K562 (cell line): ENCODE measurements around the gene DIMT1. TPM values are rescaled to one million over a fixed set of nuclear protein-coding genes. Genes with fewer than 3 reads are reported as not detected.
A peak's percentile ranks its signal among the peaks of the same experiment; 100 is the strongest.

Experiments
- ARID2 ChIP-seq: fragments of 450-650 bp; IDR thresholded peaks from 2 replicates; pipeline ENCODE4 v1.6.1; 2017; ENCODE audit warnings: antibody characterized with exemption, mild to moderate bottlenecking
- CBX3 ChIP-seq, 2 experiments: IDR thresholded peaks; 1 replicate in 1 of 2; 2 replicates in 1 of 2; pipeline ENCODE4 v1.6.1; 2012; ENCODE audit warnings: inconsistent platforms in 2 of 2, low read length in 2 of 2, borderline replicate concordance in 1 of 2, control low read depth in 1 of 2
- DPF2 ChIP-seq: fragments of 450-650 bp; IDR thresholded peaks from 2 replicates; pipeline ENCODE4 v1.6.1; 2016
- EHMT2 ChIP-seq: fragments of 450-650 bp; IDR thresholded peaks from 2 replicates; pipeline ENCODE4 v1.6.1; 2018; ENCODE audit warnings: antibody characterized with exemption
- FIP1L1 ChIP-seq: fragments of 200-400 bp; formaldehyde crosslinking; IDR thresholded peaks from 2 replicates; pipeline ENCODE4 v1.6.1; 2018; ENCODE audit warnings: mild to moderate bottlenecking, low read depth, low read length; ENCODE audit not compliant: poor library complexity, severe bottlenecking
- GABPB1 ChIP-seq: sonication (generic); formaldehyde crosslinking; IDR thresholded peaks from 2 replicates; pipeline ENCODE4 v1.8.0; 2022; ENCODE audit warnings: mild to moderate bottlenecking, missing genetic modification reagents
- GTF2F1 ChIP-seq: IDR thresholded peaks from 2 replicates; pipeline ENCODE4 v1.6.1; 2011; ENCODE audit warnings: low read depth, low read length, improper control_type of control experiment
- HDAC3 ChIP-seq: fragments of 450-650 bp; IDR thresholded peaks from 2 replicates; pipeline ENCODE4 v1.6.1; 2018; ENCODE audit warnings: borderline replicate concordance, mild to moderate bottlenecking, moderate library complexity; ENCODE audit not compliant: partially characterized antibody
- KLF6 ChIP-seq: fragments of 250-450 bp; sonication (Bioruptor Pico); IDR thresholded peaks from 2 replicates; pipeline ENCODE4 v1.4.0; 2020; ENCODE audit warnings: mild to moderate bottlenecking, moderate library complexity, borderline replicate concordance
- NFE2 ChIP-seq: IDR thresholded peaks from 2 replicates; pipeline ENCODE4 v1.6.1; 2014; ENCODE audit warnings: antibody characterized with exemption, low read depth
- PTRF ChIP-seq: fragments of 450-650 bp; IDR thresholded peaks from 2 replicates; pipeline ENCODE4 v1.6.1; 2016; ENCODE audit warnings: mild to moderate bottlenecking, missing genetic modification characterization, missing compliant biosample characterization
- PTTG1 ChIP-seq: fragments of 450-650 bp; IDR thresholded peaks from 2 replicates; pipeline ENCODE4 v1.6.1; 2016; ENCODE audit warnings: low read depth, mild to moderate bottlenecking, missing genetic modification characterization, missing compliant biosample characterization
- SAFB2 ChIP-seq: fragments of 200-400 bp; formaldehyde crosslinking; IDR thresholded peaks from 2 replicates; pipeline ENCODE4 v1.6.1; 2018; ENCODE audit warnings: borderline replicate concordance, low read length, low read depth, moderate library complexity; ENCODE audit not compliant: severe bottlenecking
- SIN3A ChIP-seq, 2 experiments: fragments of 150-350 bp in 1 of 2; IDR thresholded peaks; 2 replicates each; pipeline ENCODE4 v1.6.1; 2011 to 2016; ENCODE audit warnings: borderline replicate concordance in 2 of 2, low read depth in 2 of 2, low read length in 2 of 2, mild to moderate bottlenecking in 2 of 2, moderate library complexity in 2 of 2; ENCODE audit not compliant: control insufficient read depth in 1 of 2
- SNRNP70 ChIP-seq: fragments of 200-400 bp; formaldehyde crosslinking; optimal IDR thresholded peaks from 2 replicates; pipeline ENCODE3; 2017; ENCODE audit warnings: low read depth, low read length
- TAF15 ChIP-seq: fragments of 200-400 bp; formaldehyde crosslinking; IDR thresholded peaks from 2 replicates; pipeline ENCODE4 v1.6.1; 2017; ENCODE audit warnings: mild to moderate bottlenecking, low read depth, low read length, moderate library complexity
- ZBTB1 ChIP-seq: sonication (generic); formaldehyde crosslinking; IDR thresholded peaks from 2 replicates; pipeline ENCODE4 v1.8.1; 2023; ENCODE audit warnings: missing genetic modification reagents, low read depth, mild to moderate bottlenecking, borderline replicate concordance
- ZNF778 ChIP-seq: fragments of 450-650 bp; formaldehyde crosslinking; IDR thresholded peaks from 2 replicates; pipeline ENCODE4 v1.4.0; 2020; ENCODE audit warnings: mild to moderate bottlenecking, moderate library complexity
- polyA plus RNA-seq, 8 experiments: library from polyadenylated mRNA; depleted of rRNA in 4 of 8; stranded (reverse) in 5 of 8; unstranded in 3 of 8; fragments of >200 nt; fragmentation: Nextera tagmentation in 2 of 8; fragmentation: Illumina TruSeq in 1 of 8; extraction: Ambion mirVana in 2 of 8; extraction: Trizol in 1 of 8; gene quantifications; 2 replicates each; pipeline versions ENCODE4 v1.2.1 to v1.2.3, GENCODE V29; 2011 to 2014; ENCODE audit warnings: inconsistent platforms in 1 of 8, missing spikeins in 1 of 8
- total RNA-seq, 7 experiments: library from RNA; depleted of rRNA in 6 of 7; stranded (reverse); fragments of >200 nt in 6 of 7; fragmentation: Illumina TruSeq in 2 of 7; extraction: Trizol in 2 of 7; gene quantifications; 2 replicates each; pipeline versions ENCODE4 v1.2.1 to v1.2.3, GENCODE V29; 2011 to 2021; ENCODE audit warnings: low replicate concordance in 1 of 7
- TF ChIP-seq, protein P1 (sequence below): sonication (generic); formaldehyde crosslinking; IDR thresholded peaks from 2 replicates; pipeline ENCODE4 v1.8.1; 2023; ENCODE audit warnings: mild to moderate bottlenecking, missing genetic modification reagents, moderate library complexity
- TF ChIP-seq, protein P2 (sequence below): fragments of 250-450 bp; sonication (Bioruptor Pico); IDR thresholded peaks from 2 replicates; pipeline ENCODE4 v1.8.0; 2021; ENCODE audit warnings: borderline replicate concordance, mild to moderate bottlenecking, moderate library complexity; ENCODE audit not compliant: poor library complexity, severe bottlenecking
- TF ChIP-seq, protein P3 (sequence below): fragments of 450-650 bp; IDR thresholded peaks from 2 replicates; pipeline ENCODE4 v1.6.1; 2017; ENCODE audit warnings: mild to moderate bottlenecking, moderate library complexity

DIMT1 gene
- total and polyA plus RNA-seq, 9 of the 15 experiments (the other 6 are each of a cell fraction or from before 2014, with no cell fraction given): 28.9 to 85.3 (median 54.1) TPM

DNA sequence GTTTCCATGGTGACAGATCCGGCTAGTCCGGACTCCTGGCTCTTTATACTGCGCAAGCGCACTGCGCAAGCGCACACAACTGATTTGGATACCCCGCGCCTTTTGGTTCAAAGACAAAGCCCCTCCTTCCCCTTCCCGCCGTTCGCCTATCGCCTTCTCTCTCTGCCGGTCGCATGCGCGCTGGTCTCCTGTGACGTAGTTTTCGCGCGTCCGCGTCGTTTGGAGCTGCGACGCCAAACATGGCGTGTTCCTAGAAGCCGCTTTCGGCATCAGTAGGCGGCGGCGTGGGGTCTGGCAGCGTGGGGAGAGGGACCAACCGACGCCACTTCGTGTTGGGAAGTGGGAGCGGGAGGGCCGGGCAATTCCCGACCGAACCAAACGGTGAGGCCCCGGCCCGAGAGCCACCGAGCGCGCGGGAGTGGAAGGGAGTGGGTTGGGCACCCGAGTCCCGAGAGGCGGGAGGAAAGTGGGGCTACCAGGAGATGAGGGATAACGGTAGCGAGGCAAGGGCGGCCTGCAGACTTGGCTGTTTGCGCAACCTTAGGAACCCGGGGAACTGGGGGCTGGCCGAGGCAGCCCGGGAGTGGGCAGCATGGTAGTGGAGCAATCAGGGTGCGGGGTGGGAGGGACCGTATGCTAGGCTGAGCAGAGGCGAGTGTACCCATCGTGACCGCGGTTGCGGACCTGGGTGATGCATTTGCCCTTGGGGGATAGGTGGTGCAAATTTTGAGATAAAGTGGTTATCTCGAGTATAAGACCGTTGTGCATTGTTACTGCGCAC lies 9.0 kb upstream of the DIMT1 start, which contains the start of gene IPO11 (continued):
- no peak for TF ChIP-seq GTF2F1
- no peak for TF ChIP-seq SAFB2
- TF ChIP-seq, protein P1, sequence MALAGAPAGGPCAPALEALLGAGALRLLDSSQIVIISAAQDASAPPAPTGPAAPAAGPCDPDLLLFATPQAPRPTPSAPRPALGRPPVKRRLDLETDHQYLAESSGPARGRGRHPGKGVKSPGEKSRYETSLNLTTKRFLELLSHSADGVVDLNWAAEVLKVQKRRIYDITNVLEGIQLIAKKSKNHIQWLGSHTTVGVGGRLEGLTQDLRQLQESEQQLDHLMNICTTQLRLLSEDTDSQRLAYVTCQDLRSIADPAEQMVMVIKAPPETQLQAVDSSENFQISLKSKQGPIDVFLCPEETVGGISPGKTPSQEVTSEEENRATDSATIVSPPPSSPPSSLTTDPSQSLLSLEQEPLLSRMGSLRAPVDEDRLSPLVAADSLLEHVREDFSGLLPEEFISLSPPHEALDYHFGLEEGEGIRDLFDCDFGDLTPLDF (CRISPR knock-in tag): peak; percentile 94
- TF ChIP-seq, protein P2, sequence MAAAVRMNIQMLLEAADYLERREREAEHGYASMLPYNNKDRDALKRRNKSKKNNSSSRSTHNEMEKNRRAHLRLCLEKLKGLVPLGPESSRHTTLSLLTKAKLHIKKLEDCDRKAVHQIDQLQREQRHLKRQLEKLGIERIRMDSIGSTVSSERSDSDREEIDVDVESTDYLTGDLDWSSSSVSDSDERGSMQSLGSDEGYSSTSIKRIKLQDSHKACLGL (CRISPR knock-in tag): peak; percentile 79
- peak; percentile 15; the same call in 1 of the 2 replicates for TF ChIP-seq DPF2
- TF ChIP-seq EHMT2: no peak
- no peak for TF ChIP-seq TAF15
- no peak for TF ChIP-seq PTRF (tag)
- TF ChIP-seq GABPB1: peak; percentile 57
- TF ChIP-seq FIP1L1: no peak
- TF ChIP-seq, protein P3, sequence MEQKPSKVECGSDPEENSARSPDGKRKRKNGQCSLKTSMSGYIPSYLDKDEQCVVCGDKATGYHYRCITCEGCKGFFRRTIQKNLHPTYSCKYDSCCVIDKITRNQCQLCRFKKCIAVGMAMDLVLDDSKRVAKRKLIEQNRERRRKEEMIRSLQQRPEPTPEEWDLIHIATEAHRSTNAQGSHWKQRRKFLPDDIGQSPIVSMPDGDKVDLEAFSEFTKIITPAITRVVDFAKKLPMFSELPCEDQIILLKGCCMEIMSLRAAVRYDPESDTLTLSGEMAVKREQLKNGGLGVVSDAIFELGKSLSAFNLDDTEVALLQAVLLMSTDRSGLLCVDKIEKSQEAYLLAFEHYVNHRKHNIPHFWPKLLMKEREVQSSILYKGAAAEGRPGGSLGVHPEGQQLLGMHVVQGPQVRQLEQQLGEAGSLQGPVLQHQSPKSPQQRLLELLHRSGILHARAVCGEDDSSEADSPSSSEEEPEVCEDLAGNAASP: no peak
- TF ChIP-seq PTTG1 (tag): no peak
- TF ChIP-seq SIN3A (IDR thresholded peaks at IDR 0.05; ENCODE audit: borderline replicate concordance in 2 of 2, control insufficient read depth in 1 of 2, low read depth in 2 of 2, low read length in 2 of 2): peak; percentile 84 to 89; a peak in 2 of 4 replicates
- peak in 1 of 2 experiments; percentile 46; a peak in 1 of 3 replicates for TF ChIP-seq CBX3 (IDR thresholded peaks at IDR 0.05; ENCODE audit: borderline replicate concordance in 1 of 2, low read length in 2 of 2)
- TF ChIP-seq KLF6: no peak
- no peak for TF ChIP-seq NFE2
- TF ChIP-seq ZNF778 (CRISPR knock-in tag): no peak
- TF ChIP-seq SNRNP70: no peak
- TF ChIP-seq ARID2: no peak
- no peak for TF ChIP-seq ZBTB1 (CRISPR knock-in tag)
- TF ChIP-seq HDAC3: no peak
